IMR-90 (cell line): ENCODE measurements around the gene STARD13. TPM values are rescaled to one million over a fixed set of nuclear protein-coding genes. Genes with fewer than 3 reads are reported as not detected.

ENCODE experiments used
- ATAC-seq: fragments of 200-7000 bp; cut with Tn5 transposase; 2 replicates; pipeline ENCODE4 v1.9.1; 2020; ENCODE audit warnings: low read depth, mild to moderate bottlenecking, moderate library complexity
- BruUV-seq: library from RNA; stranded (reverse); fragments of 400-500 nt; replicated peaks from 2 replicates; lab custom pipeline; 2021; lab: Mats Ljungman, UMichigan
- CTCF ChIA-PET: fragments of 300-600 bp; formaldehyde crosslinking; extraction: SDS; loops from one replicate; lab custom pipeline; 2021; ENCODE audit warnings: antibody characterized with exemption; lab: Yijun Ruan, JAX
- POLR2A ChIA-PET: fragments of 300-600 bp; sonication (Branson Sonifier 250); formaldehyde crosslinking; loops from one replicate; lab custom pipeline; 2022; ENCODE audit warnings: antibody characterized with exemption; ENCODE audit not compliant: unreplicated experiment; lab: Charles Lee
- DNase-seq: peaks from one replicate; pipeline ENCODE4 v3.0.0; 2013
- H2AFZ ChIP-seq: replicated peaks from 2 replicates; pipeline ENCODE3; 2013; ENCODE audit warnings: low read length, mild to moderate bottlenecking; ENCODE audit not compliant: poor library complexity
- H2AK5ac ChIP-seq: 2 replicates; pipeline ENCODE4 v1.6.1; 2013; ENCODE audit warnings: low read depth, low read length, inconsistent platforms
- H2AK9ac ChIP-seq: replicated peaks from 2 replicates; pipeline ENCODE3; 2013; ENCODE audit warnings: mild to moderate bottlenecking, low read depth, low read length, moderate library complexity; ENCODE audit not compliant: poor library complexity
- H2BK120ac ChIP-seq: 2 replicates; pipeline ENCODE4 v1.6.1; 2013; ENCODE audit warnings: low read depth, low read length, inconsistent platforms
- H2BK15ac ChIP-seq: 3 replicates; pipeline ENCODE4 v1.6.1; 2013; ENCODE audit warnings: low read depth, low read length, inconsistent platforms
- H2BK20ac ChIP-seq: 2 replicates; pipeline ENCODE4 v1.6.1; 2013; ENCODE audit warnings: low read depth, mild to moderate bottlenecking, inconsistent platforms, low read length, moderate library complexity
- H2BK5ac ChIP-seq: 2 replicates; pipeline ENCODE4 v1.6.1; 2013; ENCODE audit warnings: mild to moderate bottlenecking, low read depth, low read length, inconsistent platforms; ENCODE audit not compliant: poor library complexity, severe bottlenecking
- H3K14ac ChIP-seq: replicated peaks from 2 replicates; pipeline ENCODE4 v1.6.1; 2013; ENCODE audit warnings: low read depth, low read length, inconsistent platforms
- H3K18ac ChIP-seq: 2 replicates; pipeline ENCODE4 v1.6.1; 2013; ENCODE audit warnings: low read depth, low read length, control low read depth
- H3K23ac ChIP-seq: 2 replicates; pipeline ENCODE4 v1.6.1; 2013; ENCODE audit warnings: low read depth, low read length, inconsistent platforms
- H3K27ac ChIP-seq: 2 replicates; pipeline ENCODE4 v1.5.1; 2013; ENCODE audit warnings: mild to moderate bottlenecking, control low read depth, low read length; ENCODE audit not compliant: insufficient read depth
- H3K27me3 ChIP-seq: 2 replicates; pipeline ENCODE4 v1.6.1; 2013; ENCODE audit warnings: low read length; ENCODE audit not compliant: control insufficient read depth, insufficient read depth
- H3K36me3 ChIP-seq: 2 replicates; pipeline ENCODE4 v1.6.1; 2013; ENCODE audit warnings: low read length, mixed read lengths; ENCODE audit not compliant: control insufficient read depth, insufficient read depth
- H3K4ac ChIP-seq: 2 replicates; pipeline ENCODE4 v1.6.1; 2013; ENCODE audit warnings: low read depth, low read length, inconsistent platforms
- H3K4me1 ChIP-seq: 2 replicates; pipeline ENCODE4 v1.6.1; 2013; ENCODE audit warnings: low read length, mixed read lengths; ENCODE audit not compliant: control insufficient read depth, insufficient read depth
- H3K4me2 ChIP-seq: 2 replicates; pipeline ENCODE4 v1.6.1; 2013; ENCODE audit warnings: low read depth, mild to moderate bottlenecking, control low read depth, low read length, moderate library complexity
- H3K4me3 ChIP-seq: 2 replicates; pipeline ENCODE4 v1.5.1; 2013; ENCODE audit warnings: low read depth, mild to moderate bottlenecking, control low read depth, low read length, moderate library complexity; ENCODE audit not compliant: insufficient read depth
- H3K56ac ChIP-seq: 2 replicates; pipeline ENCODE4 v1.6.1; 2013; ENCODE audit warnings: low read length, inconsistent platforms; ENCODE audit not compliant: insufficient read depth; ENCODE audit errors: extremely low read depth
- H3K79me1 ChIP-seq, 2 experiments: 2 replicates each; pipeline ENCODE4 v1.6.1; 2013; ENCODE audit warnings: low read length in 2 of 2, inconsistent platforms in 1 of 2, low read depth in 1 of 2
- H3K9ac ChIP-seq: 2 replicates; pipeline ENCODE4 v1.6.1; 2013; ENCODE audit warnings: low read depth, low read length, control low read depth
- H3K9me1 ChIP-seq: 2 replicates; pipeline ENCODE4 v1.6.1; 2013; ENCODE audit warnings: low read length, inconsistent platforms; ENCODE audit not compliant: insufficient read depth
- H3K9me3 ChIP-seq: 2 replicates; pipeline ENCODE4 v1.6.1; 2013; ENCODE audit warnings: low read length; ENCODE audit not compliant: control insufficient read depth, insufficient read depth
- H4K20me1 ChIP-seq: 2 replicates; pipeline ENCODE4 v1.6.1; 2013; ENCODE audit warnings: low read length, inconsistent platforms; ENCODE audit not compliant: insufficient read depth
- H4K5ac ChIP-seq: 2 replicates; pipeline ENCODE4 v1.6.1; 2013; ENCODE audit warnings: mild to moderate bottlenecking, low read depth, low read length, control low read depth
- H4K8ac ChIP-seq, 2 experiments: 2 replicates each; pipeline ENCODE4 v1.6.1; 2013; ENCODE audit warnings: low read depth in 2 of 2, low read length in 2 of 2, control low read depth in 1 of 2, inconsistent platforms in 1 of 2
- H4K91ac ChIP-seq: 2 replicates; pipeline ENCODE4 v1.6.1; 2013; ENCODE audit warnings: low read depth, low read length, inconsistent platforms; ENCODE audit not compliant: insufficient read depth
- BHLHE40 ChIP-seq: fragments of 150-350 bp; IDR thresholded peaks from 2 replicates; pipeline ENCODE4 v1.6.1; 2016; ENCODE audit warnings: mild to moderate bottlenecking, low read depth, low read length
- CEBPB ChIP-seq: IDR thresholded peaks from 2 replicates; pipeline ENCODE4 v1.6.1; 2012; ENCODE audit warnings: low read depth, low read length, improper control_type of control experiment
- CTCF ChIP-seq: conservative IDR thresholded peaks from 2 replicates; pipeline ENCODE4 v1.5.1; 2012; ENCODE audit warnings: mild to moderate bottlenecking, low read depth, low read length, improper control_type of control experiment
- ELK1 ChIP-seq: fragments of 150-350 bp; IDR thresholded peaks from 2 replicates; pipeline ENCODE4 v1.6.1; 2016; ENCODE audit warnings: low read depth, mild to moderate bottlenecking, low read length, moderate library complexity, borderline replicate concordance
- FOS ChIP-seq: fragments of 150-350 bp; IDR thresholded peaks from 2 replicates; pipeline ENCODE4 v1.6.1; 2016; ENCODE audit warnings: low read depth, low read length
- MAFK ChIP-seq: IDR thresholded peaks from 2 replicates; pipeline ENCODE4 v1.6.1; 2012; ENCODE audit warnings: low read depth, low read length, improper control_type of control experiment
- MAZ ChIP-seq: IDR thresholded peaks from 2 replicates; pipeline ENCODE4 v1.6.1; 2012; ENCODE audit warnings: low read depth, mild to moderate bottlenecking, low read length, improper control_type of control experiment, moderate library complexity, borderline replicate concordance
- MXI1 ChIP-seq: IDR thresholded peaks from 2 replicates; pipeline ENCODE4 v1.6.1; 2012; ENCODE audit warnings: low read depth, mild to moderate bottlenecking, low read length, moderate library complexity, borderline replicate concordance
- NFE2L2 ChIP-seq: fragments of 150-350 bp; IDR thresholded peaks from 2 replicates; pipeline ENCODE4 v1.6.1; 2016; ENCODE audit warnings: low read depth, mild to moderate bottlenecking, low read length
- POLR2A ChIP-seq: IDR thresholded peaks from 2 replicates; pipeline ENCODE4 v1.6.1; 2012; ENCODE audit warnings: mild to moderate bottlenecking, low read depth, low read length
- RAD21 ChIP-seq: IDR thresholded peaks from 2 replicates; pipeline ENCODE4 v1.6.1; 2012; ENCODE audit warnings: low read length, improper control_type of control experiment
- RCOR1 ChIP-seq: IDR thresholded peaks from 2 replicates; pipeline ENCODE4 v1.6.1; 2012; ENCODE audit warnings: mild to moderate bottlenecking, low read length, improper control_type of control experiment; ENCODE audit not compliant: insufficient replicate concordance
- RFX5 ChIP-seq: IDR thresholded peaks from 2 replicates; pipeline ENCODE4 v1.8.0; 2012; ENCODE audit warnings: low read depth, mild to moderate bottlenecking, low read length, moderate library complexity
- SMC3 ChIP-seq: fragments of 150-350 bp; IDR thresholded peaks from 2 replicates; pipeline ENCODE4 v1.6.1; 2016; ENCODE audit warnings: low read depth, mild to moderate bottlenecking, antibody characterized with exemption, low read length, moderate library complexity
- WGBS, 2 experiments: methylation state at CpG; one replicate each; pipeline versions ENCODE4 v1.1.5 to v1.1.7; 2013; ENCODE audit warnings: missing lambda C conversion rate in 2 of 2; ENCODE audit not compliant: insufficient read length in 1 of 2; ENCODE audit errors: extremely low coverage in 2 of 2; 5-methylcytosine and 5-hydroxymethylcytosine counted together
- dilution Hi-C: fragments of 300-500 bp; cut with HindIII; formaldehyde crosslinking; loops from one replicate; pipeline ENCODE4 v1.14.3; 2018; ENCODE audit warnings: low sequenced_read_pairs; ENCODE audit not compliant: unreplicated experiment
- in situ Hi-C: fragments of 300-500 bp; cut with MboI; formaldehyde crosslinking; loops from 3 replicates; pipeline ENCODE4 v1.14.3; 2019; ENCODE audit warnings: low sequenced_read_pairs, inconsistent platforms, mixed read lengths
- intact Hi-C: fragments of 100-400 bp; cut with micrococcal nuclease; formaldehyde crosslinking; loops from 2 replicates; pipeline ENCODE4 v1.10.0; 2022
- polyA plus RNA-seq, 3 experiments: library from polyadenylated mRNA; depleted of rRNA; stranded (reverse); fragments of >200 nt; gene quantifications; 2 replicates each; pipeline ENCODE4 v1.2.3, GENCODE V29; 2012; ENCODE audit warnings: low replicate concordance in 1 of 3
- total RNA-seq: library from RNA; depleted of rRNA; stranded (reverse); fragments of >200 nt; gene quantifications from 2 replicates; pipeline ENCODE4 v1.2.3, GENCODE V29; 2012

STARD13 gene
- total and polyA plus RNA-seq, 2 of the 4 experiments (the other 2 are of a cell fraction), result 23.6 to 46.6 TPM

GRCh38 chr13:33175991-33176390 lies 109.6 kb downstream of the STARD13 start:
- Histone ChIP-seq H2BK15ac (no peak overlapping the region), H2AFZ (no peak overlapping the region), H3K27ac (peak overlapping the region; percentile 81; the same call in 1 of the 2 replicates), H2BK5ac (no peak overlapping the region), H4K8ac (no peak overlapping the region), H3K4me2 (peak overlapping the region; percentile 25; the same call in 1 of the 2 replicates), H3K4ac (peak overlapping the region; percentile 38; the same call in 1 of the 2 replicates), H3K4me1 (peaks cover 24% of the 10 kb centered on the region), H3K79me1 (peaks cover 56 to 85% of the 10 kb centered on the region in 2 experiments), H3K4me3 (no peak overlapping the region), H4K20me1 (peaks cover 38% of the 10 kb centered on the region), H3K9me3 (no peaks in the 10 kb centered on the region), H3K9me1 (peaks cover 27% of the 10 kb centered on the region), H3K23ac (peak overlapping the region; percentile 29; the same call in 1 of the 2 replicates), H3K36me3 (peaks cover 15% of the 10 kb centered on the region), H2BK20ac (peak overlapping the region; percentile 16; the same call in 1 of the 2 replicates), H3K18ac (no peak overlapping the region; the same call in 1 of the 2 replicates), H3K56ac (no peak overlapping the region), H4K5ac (no peak overlapping the region), H3K14ac (0 out of 2 replicates have a peak overlapping the region, but pooled peaks have one; percentile 8), H2AK9ac (no peak overlapping the region), H2AK5ac (no peak overlapping the region), H3K9ac (no peak overlapping the region), H2BK120ac (no peak overlapping the region; the same call in 1 of the 2 replicates), H4K91ac (no peak overlapping the region), H3K27me3 (no peaks in the 10 kb centered on the region)
- CTCF ChIA-PET, result interaction anchor here (0.6 kb wide), 1 partner anchor 170 kb away, joined by 3 read pairs; no protein-coding TSS in a partner anchor
- dilution Hi-C loops, result no loop called here
- TF ChIP-seq NFE2L2, result no peak
- no peak for TF ChIP-seq SMC3
- TF ChIP-seq CEBPB, result no peak
- TF ChIP-seq POLR2A, result no peak
- no peak for TF ChIP-seq FOS
- no peak for TF ChIP-seq MAFK
- TF ChIP-seq BHLHE40, result no peak
- no peak for TF ChIP-seq MAZ
- TF ChIP-seq CTCF, result no peak
- no peak for TF ChIP-seq ELK1
- TF ChIP-seq RCOR1, result no peak
- no peak for TF ChIP-seq RAD21
- no peak for TF ChIP-seq MXI1
- TF ChIP-seq RFX5, result no peak
- POLR2A ChIA-PET, result interaction anchor here (0.7 kb wide), 1 partner anchor 70 kb away, joined by 3 read pairs; no protein-coding TSS in a partner anchor
- WGBS, 2 experiments, result no CpG with 5 or more reads among the region's 2 CpGs
- intact Hi-C loops, result loop anchor here (5.0 kb wide), 1 partner anchor 589 kb away; the partner anchor contains the start of gene PDS5B
- no TSS peak for BruUV-seq
- in situ Hi-C loops, result no loop called here
- DNase-seq (no peak), ATAC-seq (peak; percentile 46)
